Endothelial cell of hepatic sinusoid (primary cell): ENCODE results near the gene FGD4.

Experiments used
- in situ Hi-C: cut with HindIII; loops from 2 replicates; pipeline ENCODE4 v1.10.0; 2017; ENCODE audit warnings: low sequenced_read_pairs

Gene FGD4

GRCh38 chr12:32399370-32400113 lies at the start of gene FGD4:
Gene FGD4, plus strand, starts transcription at chr12:32399558.
- in situ Hi-C loops = no loop called here

- in situ Hi-C loops = no loop called here
These were observed 45.8 kb upstream of the FGD4 start for GRCh38 chr12:32353540-32353939.

- in situ Hi-C loops = no loop called here
These were observed 41.6 kb upstream of the FGD4 start for GRCh38 chr12:32357601-32358249.

GRCh38 chr12:32360956-32361355 lies 38.4 kb upstream of the FGD4 start:
- in situ Hi-C loops = no loop called here

GRCh38 chr12:32362892-32363291 lies 36.5 kb upstream of the FGD4 start:
- in situ Hi-C loops = no loop called here

GRCh38 chr12:32365473-32366064 lies 33.8 kb upstream of the FGD4 start:
- in situ Hi-C loops = loop anchor here (5.0 kb wide), 1 partner anchor 337 kb away; no protein-coding TSS in a partner anchor

- in situ Hi-C loops = loop anchor here (5.0 kb wide), 1 partner anchor 336 kb away; no protein-coding TSS in a partner anchor
These were observed 32.6 kb upstream of the FGD4 start for GRCh38 chr12:32366714-32367113.

GRCh38 chr12:32367381-32367780 lies 32.0 kb upstream of the FGD4 start:
- in situ Hi-C loops = loop anchor here (5.0 kb wide), 1 partner anchor 335 kb away; no protein-coding TSS in a partner anchor

- in situ Hi-C loops = loop anchor here (5.0 kb wide), 1 partner anchor 333 kb away; no protein-coding TSS in a partner anchor
These were observed 30.2 kb upstream of the FGD4 start for GRCh38 chr12:32369202-32369601.

GRCh38 chr12:32377344-32378055 lies 21.9 kb upstream of the FGD4 start:
- in situ Hi-C loops = loop anchor here (5.0 kb wide), 1 partner anchor 75 kb away; no protein-coding TSS in a partner anchor

- in situ Hi-C loops = loop anchor here (5.0 kb wide), 1 partner anchor 73 kb away; no protein-coding TSS in a partner anchor
These were observed 20.1 kb upstream of the FGD4 start for GRCh38 chr12:32379213-32379612.

- in situ Hi-C loops = loop anchor here (5.0 kb wide), 1 partner anchor 73 kb away; no protein-coding TSS in a partner anchor
These were observed 19.7 kb upstream of the FGD4 start for GRCh38 chr12:32379667-32380066.

- in situ Hi-C loops = no loop called here
These were observed 17.1 kb upstream of the FGD4 start for GRCh38 chr12:32382226-32382625.

GRCh38 chr12:32390572-32391219 lies 8.7 kb upstream of the FGD4 start:
- in situ Hi-C loops = no loop called here

GRCh38 chr12:32395026-32395425 lies 4.3 kb upstream of the FGD4 start:
- in situ Hi-C loops = no loop called here

- in situ Hi-C loops = no loop called here
These were observed 1.7 kb upstream of the FGD4 start for GRCh38 chr12:32397696-32398095.

- in situ Hi-C loops = no loop called here
These were observed 1.2 kb upstream of the FGD4 start for GRCh38 chr12:32398181-32398580.

- in situ Hi-C loops = no loop called here
These were observed 465 bp upstream of the FGD4 start for GRCh38 chr12:32398816-32399369.

GRCh38 chr12:32400114-32400672 lies 835 bp downstream of the FGD4 start:
- in situ Hi-C loops = no loop called here

- in situ Hi-C loops = no loop called here
These were observed 1.5 kb downstream of the FGD4 start for GRCh38 chr12:32400866-32401265.
